HCT116 (cell line): Measurements from ENCODE around the gene PDE4B. TPM values are rescaled to one million over a fixed set of nuclear protein-coding genes. Genes with fewer than 3 reads are reported as not detected.

Experiments used
- ATAC-seq: fragments of 200-7000 bp; cut with Tn5 transposase; 2 replicates; pipeline ENCODE4 v1.9.1; 2020; ENCODE audit warnings: mild to moderate bottlenecking, moderate library complexity
- BruUV-seq: library from RNA; stranded (reverse); fragments of 400-500 nt; replicated peaks from 2 replicates; lab custom pipeline; 2021; lab: Mats Ljungman, UMichigan
- CTCF ChIA-PET: fragments of 300-600 bp; sonication (Branson Sonifier 250); formaldehyde crosslinking; loops from one replicate; lab custom pipeline; 2021; ENCODE audit warnings: antibody characterized with exemption; lab: Charles Lee
- POLR2A ChIA-PET: fragments of 300-600, 350-600 bp; sonication (Branson Sonifier 250); formaldehyde crosslinking; loops from one replicate; lab custom pipeline; 2021; ENCODE audit warnings: antibody characterized with exemption; lab: Charles Lee
- RAD21 ChIA-PET, 2 experiments: fragments of 300-600 bp; sonication (Branson Sonifier 250); formaldehyde crosslinking; loops; one replicate each; lab custom pipeline; 2023; ENCODE audit warnings: low total read pairs in 2 of 2; ENCODE audit not compliant: uncharacterized antibody in 2 of 2, unreplicated experiment in 2 of 2, low non-redundant PET in 1 of 2; lab: Charles Lee
- DNase-seq: peaks from one replicate; pipeline ENCODE4 v3.0.0-alpha.2; 2010; ENCODE audit warnings: low read depth, low spot score
- H2AFZ ChIP-seq: fragments of 200-600 bp; shearing (Covaris generic), sonication (generic); 2 replicates; pipeline ENCODE4 v1.6.1; 2017; ENCODE audit warnings: low read depth, mixed run types, mixed read lengths, antibody characterized with exemption, low read length; ENCODE audit not compliant: poor library complexity, severe bottlenecking
- H3K27ac ChIP-seq: 2 replicates; pipeline ENCODE4 v1.5.1; 2012; ENCODE audit warnings: low read depth, low read length
- H3K27me3 ChIP-seq: fragments of 200-600 bp; sonication (generic); 2 replicates; pipeline ENCODE4 v1.6.1; 2016; ENCODE audit warnings: mixed run types, low read length, mixed read lengths; ENCODE audit not compliant: insufficient read depth
- H3K36me3 ChIP-seq, 2 experiments: fragments of 200-500 bp in 1 of 2; fragments of 200-600 bp in 1 of 2; sonication (Bioruptor generic) in 1 of 2; sonication (generic) in 1 of 2; 2 replicates each; pipeline versions ENCODE4 v1.5.1 to v1.6.1; 2014 to 2016; ENCODE audit warnings: low read length in 2 of 2, inconsistent platforms in 1 of 2, mixed read lengths in 1 of 2, mixed run types in 1 of 2; ENCODE audit not compliant: insufficient read depth in 2 of 2, control insufficient read depth in 1 of 2
- H3K4me1 ChIP-seq, 2 experiments: fragments of 200-600 bp in 1 of 2; sonication (generic) in 1 of 2; 2 replicates each; pipeline versions ENCODE4 v1.5.1 to v1.6.1; 2012 to 2017; ENCODE audit warnings: low read length in 2 of 2, inconsistent platforms in 1 of 2, mild to moderate bottlenecking in 1 of 2, mixed read lengths in 1 of 2, mixed run types in 1 of 2, moderate library complexity in 1 of 2; ENCODE audit not compliant: insufficient read depth in 2 of 2, control insufficient read depth in 1 of 2
- H3K4me2 ChIP-seq: fragments of 200-600 bp; sonication (generic); 2 replicates; pipeline ENCODE4 v1.6.1; 2017; ENCODE audit warnings: mixed run types, low read length, mixed read lengths
- H3K4me3 ChIP-seq, 2 experiments: fragments of 200-600 bp in 1 of 2; sonication (generic) in 1 of 2; replicated peaks in 1 of 2; 2 replicates each; pipeline ENCODE4 v1.5.1; 2011 to 2016; ENCODE audit warnings: low read length in 2 of 2, control low read depth in 1 of 2, low read depth in 1 of 2, mild to moderate bottlenecking in 1 of 2, mixed read lengths in 1 of 2, mixed run types in 1 of 2
- H3K79me2 ChIP-seq: fragments of 200-600 bp; sonication (generic); 2 replicates; pipeline ENCODE4 v1.6.1; 2017; ENCODE audit warnings: mild to moderate bottlenecking, mixed run types, low read length, moderate library complexity, mixed read lengths; ENCODE audit not compliant: insufficient read depth
- H3K9ac ChIP-seq: fragments of 200-600 bp; sonication (generic); 2 replicates; pipeline ENCODE4 v1.6.1; 2016; ENCODE audit warnings: low read length, mixed read lengths
- H3K9me2 ChIP-seq: fragments of 200-600 bp; sonication (generic), shearing (Covaris generic); 2 replicates; pipeline ENCODE4 v1.6.1; 2017; ENCODE audit warnings: mixed run types, mild to moderate bottlenecking, moderate library complexity; ENCODE audit not compliant: insufficient read depth
- H3K9me3 ChIP-seq, 2 experiments: fragments of 200-500 bp in 1 of 2; fragments of 200-600 bp in 1 of 2; sonication (Bioruptor generic) in 1 of 2; sonication (generic) in 1 of 2; 2 replicates each; pipeline ENCODE4 v1.6.1; 2014 to 2017; ENCODE audit warnings: low read length in 2 of 2, mixed read lengths in 2 of 2, inconsistent platforms in 1 of 2, low read depth in 1 of 2, mild to moderate bottlenecking in 1 of 2, mixed run types in 1 of 2, moderate library complexity in 1 of 2; ENCODE audit not compliant: control insufficient read depth in 1 of 2, insufficient read depth in 1 of 2
- H4K20me1 ChIP-seq: fragments of 200-600 bp; sonication (generic), shearing (Covaris generic); 2 replicates; pipeline ENCODE4 v1.6.1; 2017; ENCODE audit warnings: mixed run types, mild to moderate bottlenecking, moderate library complexity; ENCODE audit not compliant: insufficient read depth
- ATF3 ChIP-seq: IDR thresholded peaks from 2 replicates; pipeline ENCODE4 v1.6.1; 2012
- CEBPB ChIP-seq: IDR thresholded peaks from 2 replicates; pipeline ENCODE4 v1.6.1; 2012; ENCODE audit warnings: low read depth
- EGR1 ChIP-seq: IDR thresholded peaks from 2 replicates; pipeline ENCODE4 v1.6.1; 2012; ENCODE audit warnings: low read depth
- ELF1 ChIP-seq: IDR thresholded peaks from 2 replicates; pipeline ENCODE4 v1.6.1; 2012; ENCODE audit warnings: low read depth, borderline replicate concordance
- EZH2 ChIP-seq: fragments of 200-600 bp; sonication (generic); IDR thresholded peaks from 2 replicates; pipeline ENCODE4 v1.6.1; 2017; ENCODE audit warnings: antibody characterized with exemption, mixed run types
- EZH2phosphoT487 ChIP-seq: fragments of 200-600 bp; IDR thresholded peaks from 2 replicates; pipeline ENCODE4 v1.6.1; 2018; ENCODE audit warnings: antibody characterized with exemption, borderline replicate concordance
- JUND ChIP-seq: IDR thresholded peaks from 2 replicates; pipeline ENCODE4 v1.6.1; 2012
- POLR2A ChIP-seq: IDR thresholded peaks from 2 replicates; pipeline ENCODE4 v1.7.0; 2011; ENCODE audit warnings: borderline replicate concordance; ENCODE audit not compliant: insufficient read depth, insufficient read length; ENCODE audit errors: extremely low read depth
- SIN3A ChIP-seq: IDR thresholded peaks from 2 replicates; pipeline ENCODE4 v1.6.1; 2012; ENCODE audit warnings: low read depth
- YY1 ChIP-seq: IDR thresholded peaks from 2 replicates; pipeline ENCODE4 v1.6.1; 2011; ENCODE audit warnings: low read length, low read depth, moderate library complexity, mild to moderate bottlenecking; ENCODE audit not compliant: insufficient replicate concordance; ENCODE audit errors: extremely low read depth
- intact Hi-C: fragments of 100-400 bp; cut with micrococcal nuclease; formaldehyde crosslinking; loops from 2 replicates; pipeline ENCODE4 v1.10.0; 2022
- total RNA-seq: library from RNA; stranded (reverse); gene quantifications from one replicate; pipeline ENCODE4 v1.2.1, GENCODE V29; 2021; ENCODE audit not compliant: unreplicated experiment
- TF ChIP-seq, protein P1 (sequence below): IDR thresholded peaks from 2 replicates; pipeline ENCODE4 v1.6.1; 2012
- TF ChIP-seq, protein P2 (sequence below), 3 experiments: fragments of 200-600 bp in 1 of 3; sonication (generic) in 1 of 3; IDR thresholded peaks in 2 of 3; conservative IDR thresholded peaks in 1 of 3; 2 replicates each; pipeline ENCODE4 v1.5.1; 2012 to 2017; ENCODE audit warnings: low read depth in 2 of 3, low read length in 2 of 3, antibody characterized with exemption in 1 of 3, borderline replicate concordance in 1 of 3, control low read depth in 1 of 3, mild to moderate bottlenecking in 1 of 3, mixed read lengths in 1 of 3, mixed run types in 1 of 3, moderate library complexity in 1 of 3; ENCODE audit not compliant: insufficient read depth in 1 of 3

PDE4B gene
- total RNA-seq, 1 experiment from 2014 or later = 76.9 TPM

DNA sequence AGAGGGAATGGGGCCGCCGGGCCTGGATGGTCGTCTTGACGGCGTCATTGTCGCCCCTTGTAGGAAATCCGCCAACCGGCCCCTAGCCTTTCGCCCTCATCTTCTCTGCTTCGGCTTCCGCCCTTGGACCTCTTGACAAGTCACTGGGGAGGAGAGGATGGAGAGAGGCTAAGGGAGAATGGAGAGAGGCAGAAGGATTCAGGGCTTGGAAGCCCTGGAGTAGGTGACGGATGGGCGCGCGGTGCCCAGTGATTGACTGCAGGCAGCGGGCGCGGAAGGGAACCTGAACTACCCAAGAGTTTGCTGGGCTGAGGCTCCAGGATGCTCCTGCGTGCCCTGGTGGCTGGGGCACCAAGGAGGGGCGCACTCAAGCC lies 651 bp downstream of the PDE4B start:
- ChIA-PET CTCF (no interaction called here), POLR2A (no interaction called here), RAD21 (no interaction called here)
- H3K27me3 ChIP-seq = no peaks in the 10 kb centered on the region
- no peak for ATAC-seq
- H3K36me3 ChIP-seq = no peaks in the 10 kb centered on the region
- H3K9ac ChIP-seq = no peak overlapping the region
- no peak overlapping the region for H3K27ac ChIP-seq
- no peak overlapping the region for H3K4me2 ChIP-seq
- H3K79me2 ChIP-seq = no peaks in the 10 kb centered on the region
- no peaks in the 10 kb centered on the region for H4K20me1 ChIP-seq
- intact Hi-C loops = no loop called here
- TF ChIP-seq EZH2phosphoT487 (no peak), EGR1 (no peak), ATF3 (no peak), ELF1 (no peak), JUND (no peak), CEBPB (no peak), EZH2 (no peak), POLR2A (no peak), SIN3A (no peak), YY1 (no peak)
- TF ChIP-seq, protein P1, sequence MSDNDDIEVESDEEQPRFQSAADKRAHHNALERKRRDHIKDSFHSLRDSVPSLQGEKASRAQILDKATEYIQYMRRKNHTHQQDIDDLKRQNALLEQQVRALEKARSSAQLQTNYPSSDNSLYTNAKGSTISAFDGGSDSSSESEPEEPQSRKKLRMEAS = no peak
- TF ChIP-seq, protein P2, sequence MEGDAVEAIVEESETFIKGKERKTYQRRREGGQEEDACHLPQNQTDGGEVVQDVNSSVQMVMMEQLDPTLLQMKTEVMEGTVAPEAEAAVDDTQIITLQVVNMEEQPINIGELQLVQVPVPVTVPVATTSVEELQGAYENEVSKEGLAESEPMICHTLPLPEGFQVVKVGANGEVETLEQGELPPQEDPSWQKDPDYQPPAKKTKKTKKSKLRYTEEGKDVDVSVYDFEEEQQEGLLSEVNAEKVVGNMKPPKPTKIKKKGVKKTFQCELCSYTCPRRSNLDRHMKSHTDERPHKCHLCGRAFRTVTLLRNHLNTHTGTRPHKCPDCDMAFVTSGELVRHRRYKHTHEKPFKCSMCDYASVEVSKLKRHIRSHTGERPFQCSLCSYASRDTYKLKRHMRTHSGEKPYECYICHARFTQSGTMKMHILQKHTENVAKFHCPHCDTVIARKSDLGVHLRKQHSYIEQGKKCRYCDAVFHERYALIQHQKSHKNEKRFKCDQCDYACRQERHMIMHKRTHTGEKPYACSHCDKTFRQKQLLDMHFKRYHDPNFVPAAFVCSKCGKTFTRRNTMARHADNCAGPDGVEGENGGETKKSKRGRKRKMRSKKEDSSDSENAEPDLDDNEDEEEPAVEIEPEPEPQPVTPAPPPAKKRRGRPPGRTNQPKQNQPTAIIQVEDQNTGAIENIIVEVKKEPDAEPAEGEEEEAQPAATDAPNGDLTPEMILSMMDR (IDR thresholded peaks at IDR 0.05 in 2 of 3, conservative IDR thresholded peaks at IDR 0.05 in 1 of 3; ENCODE audit: borderline replicate concordance in 1 of 3, insufficient read depth in 1 of 3, low read depth in 2 of 3, low read length in 2 of 3) = no peak
- H2AFZ ChIP-seq = no peak overlapping the region
- no peaks in the 10 kb centered on the region for H3K4me1 ChIP-seq
- H3K4me3 ChIP-seq = no peak overlapping the region
- H3K9me2 ChIP-seq = no peaks in the 10 kb centered on the region
- BruUV-seq = no TSS peak
- H3K9me3 ChIP-seq = peaks cover 0 to 4% of the 10 kb centered on the region in 2 experiments; a peak in 1 of 4 replicates
- DNase-seq = no peak
